IgD-negative memory B cell (primary cell): ENCODE data around the gene PARD6B. TPM values are rescaled to one million over a fixed set of nuclear protein-coding genes. Genes with fewer than 3 reads are reported as not detected.

Source experiments
- H3K27ac Mint-ChIP-seq, 3 donors: one replicate each; pipeline ENCODE4 v1.8.0; 2020 to 2022; ENCODE audit warnings: mild to moderate bottlenecking in 3 of 3, mixed read lengths in 3 of 3, moderate library complexity in 1 of 3
- H3K27me3 Mint-ChIP-seq: one replicate; pipeline ENCODE4 v1.8.0; 2021; ENCODE audit warnings: mixed read lengths
- H3K36me3 Mint-ChIP-seq: one replicate; pipeline ENCODE4 v1.8.0; 2020; ENCODE audit warnings: mild to moderate bottlenecking, mixed read lengths
- H3K4me1 Mint-ChIP-seq, 3 donors: one replicate each; pipeline ENCODE4 v1.8.0; 2020 to 2022; ENCODE audit warnings: mixed read lengths in 3 of 3, mild to moderate bottlenecking in 1 of 3
- H3K4me3 Mint-ChIP-seq, 4 donors: one replicate each; pipeline ENCODE4 v1.8.0; 2020 to 2022; ENCODE audit warnings: mild to moderate bottlenecking in 4 of 4, mixed read lengths in 4 of 4, moderate library complexity in 3 of 4
- H3K9me3 Mint-ChIP-seq, 3 donors: one replicate each; pipeline ENCODE4 v1.8.0; 2020 to 2021; ENCODE audit warnings: mixed read lengths in 3 of 3, mild to moderate bottlenecking in 1 of 3
- polyA plus RNA-seq: library from polyadenylated mRNA; unstranded; fragments of 300-500 nt; fragmentation: Illumina TruSeq; gene quantifications from one replicate; pipeline ENCODE4 v1.2.3, GENCODE V29; 2021

Gene PARD6B
- polyA plus RNA-seq, 1 donor from 2014 or later, result 0.70 TPM

- H3K4me1 Mint-ChIP-seq, result no peaks in the 10 kb centered on the region
- no peak overlapping the region for H3K4me3 Mint-ChIP-seq
- no peaks in the 10 kb centered on the region for H3K9me3 Mint-ChIP-seq
- H3K27me3 Mint-ChIP-seq, result peaks cover 3% of the 10 kb centered on the region
- no peak overlapping the region for H3K27ac Mint-ChIP-seq
- H3K36me3 Mint-ChIP-seq, result peaks cover 1% of the 10 kb centered on the region
Observed at GRCh38 chr20:50724851-50725723, 6.3 kb upstream of the PARD6B start.

GRCh38 chr20:50725724-50726005 lies 5.7 kb upstream of the PARD6B start:
- H3K27ac Mint-ChIP-seq, result no peak overlapping the region
- H3K27me3 Mint-ChIP-seq, result peaks cover 3% of the 10 kb centered on the region
- H3K4me1 Mint-ChIP-seq, result peaks cover 0 to 2% (median 0%) of the 10 kb centered on the region in 3 donors
- H3K9me3 Mint-ChIP-seq, result no peaks in the 10 kb centered on the region
- H3K36me3 Mint-ChIP-seq, result peaks cover 1% of the 10 kb centered on the region
- H3K4me3 Mint-ChIP-seq, result no peak overlapping the region

GRCh38 chr20:50726955-50727791 lies 4.2 kb upstream of the PARD6B start:
- peaks cover 3% of the 10 kb centered on the region for H3K27me3 Mint-ChIP-seq
- H3K4me1 Mint-ChIP-seq, result peaks cover 0 to 2% (median under 1%) of the 10 kb centered on the region in 3 donors
- peak overlapping the region in 1 of 4 donors; percentile 45 for H3K4me3 Mint-ChIP-seq
- H3K9me3 Mint-ChIP-seq, result no peaks in the 10 kb centered on the region
- H3K27ac Mint-ChIP-seq, result no peak overlapping the region
- H3K36me3 Mint-ChIP-seq, result peaks cover 1% of the 10 kb centered on the region

GRCh38 chr20:50727792-50728485 lies 3.4 kb upstream of the PARD6B start:
- H3K27me3 Mint-ChIP-seq, result peaks cover 3% of the 10 kb centered on the region
- peaks cover 3% of the 10 kb centered on the region for H3K36me3 Mint-ChIP-seq
- H3K27ac Mint-ChIP-seq, result peak overlapping the region in 1 of 3 donors; percentile 76
- H3K9me3 Mint-ChIP-seq, result no peaks in the 10 kb centered on the region
- H3K4me1 Mint-ChIP-seq, result peaks cover 4 to 10% (median 7%) of the 10 kb centered on the region in 3 donors
- H3K4me3 Mint-ChIP-seq, result peak overlapping the region in 1 of 4 donors; percentile 78

GRCh38 chr20:50728486-50728980 lies 2.8 kb upstream of the PARD6B start:
- Mint-ChIP-seq H3K27ac (peak overlapping the region in 1 of 3 donors; percentile 76), H3K4me3 (peak overlapping the region in 2 of 4 donors; percentile 37 to 78), H3K36me3 (peaks cover 2% of the 10 kb centered on the region), H3K4me1 (peaks cover 7 to 13% (median 7%) of the 10 kb centered on the region in 3 donors), H3K9me3 (no peaks in the 10 kb centered on the region), H3K27me3 (peaks cover 3% of the 10 kb centered on the region)

- peak overlapping the region in 1 of 3 donors; percentile 76 for H3K27ac Mint-ChIP-seq
- H3K9me3 Mint-ChIP-seq, result no peaks in the 10 kb centered on the region
- H3K4me1 Mint-ChIP-seq, result peaks cover 7 to 15% (median 9%) of the 10 kb centered on the region in 3 donors
- no peaks in the 10 kb centered on the region for H3K27me3 Mint-ChIP-seq
- peaks cover 2% of the 10 kb centered on the region for H3K36me3 Mint-ChIP-seq
- peak overlapping the region in 1 of 4 donors; percentile 79 for H3K4me3 Mint-ChIP-seq
Observed at GRCh38 chr20:50728981-50729874, 2.2 kb upstream of the PARD6B start.

- Mint-ChIP-seq H3K4me3 (peak overlapping the region; percentile 79 to 95 (median 91)), H3K9me3 (no peaks in the 10 kb centered on the region), H3K27me3 (no peaks in the 10 kb centered on the region), H3K27ac (peak overlapping the region; percentile 76 to 86 (median 81)), H3K36me3 (peaks cover 2% of the 10 kb centered on the region), H3K4me1 (peaks cover 7 to 15% (median 9%) of the 10 kb centered on the region in 3 donors)
Observed at GRCh38 chr20:50729901-50730764, 1.2 kb upstream of the PARD6B start.

GRCh38 chr20:50730765-50731054 lies 670 bp upstream of the PARD6B start:
- Mint-ChIP-seq H3K4me3 (peak overlapping the region; percentile 79 to 95 (median 91)), H3K4me1 (peaks cover 7 to 15% (median 9%) of the 10 kb centered on the region in 3 donors), H3K9me3 (no peaks in the 10 kb centered on the region), H3K27me3 (no peaks in the 10 kb centered on the region), H3K27ac (peak overlapping the region; percentile 75 to 86 (median 84)), H3K36me3 (peaks cover 2% of the 10 kb centered on the region)

GRCh38 chr20:50731930-50732690 lies 730 bp downstream of the PARD6B start:
- Mint-ChIP-seq H3K4me3 (peak overlapping the region; percentile 79 to 94 (median 90)), H3K27ac (peak overlapping the region; percentile 81 to 91 (median 84)), H3K27me3 (no peaks in the 10 kb centered on the region), H3K36me3 (peaks cover 2% of the 10 kb centered on the region), H3K4me1 (peaks cover 9 to 15% (median 11%) of the 10 kb centered on the region in 3 donors), H3K9me3 (no peaks in the 10 kb centered on the region)

GRCh38 chr20:50733644-50734349 lies 2.4 kb downstream of the PARD6B start:
- Mint-ChIP-seq H3K27ac (peak overlapping the region in 1 of 3 donors; percentile 8), H3K27me3 (no peaks in the 10 kb centered on the region), H3K4me1 (peaks cover 9 to 15% (median 11%) of the 10 kb centered on the region in 3 donors), H3K4me3 (peak overlapping the region in 2 of 4 donors; percentile 65 to 74), H3K36me3 (peaks cover 4% of the 10 kb centered on the region), H3K9me3 (no peaks in the 10 kb centered on the region)

GRCh38 chr20:50734730-50735679 lies 3.6 kb downstream of the PARD6B start:
- peaks cover 6% of the 10 kb centered on the region for H3K36me3 Mint-ChIP-seq
- H3K4me3 Mint-ChIP-seq, result no peak overlapping the region
- H3K27ac Mint-ChIP-seq, result no peak overlapping the region
- H3K4me1 Mint-ChIP-seq, result peaks cover 11 to 16% (median 11%) of the 10 kb centered on the region in 3 donors
- H3K27me3 Mint-ChIP-seq, result no peaks in the 10 kb centered on the region
- H3K9me3 Mint-ChIP-seq, result no peaks in the 10 kb centered on the region
